T-helper 17 cell (primary cell): ENCODE results near the gene RPIA. TPM values are rescaled to one million over a fixed set of nuclear protein-coding genes. Genes with fewer than 3 reads are reported as not detected.
"Not testable (repeated sequence)": the region's sequence is repeated elsewhere in the genome, so short reads cannot be mapped to it uniquely, and the experiment has no call there.

Experiments
- ATAC-seq: fragments of 150-1000 bp; cut with Tn5 transposase; 2 replicates; pipeline ENCODE4 v1.10.0; 2021; ENCODE audit warnings: mild to moderate bottlenecking, moderate library complexity
- DNase-seq, 3 donors: peaks; one replicate each; pipeline versions ENCODE4 v3.0.0 to v3.0.0-alpha.2; 2020 to 2021
- H3K9me3 ChIP-seq: one replicate; pipeline ENCODE4 v1.7.0; 2013; ENCODE audit warnings: low read length, mild to moderate bottlenecking; ENCODE audit not compliant: control insufficient read depth, poor library complexity, severe bottlenecking
- H3K27ac Mint-ChIP-seq: one replicate; pipeline ENCODE4 v1.8.0; 2022; ENCODE audit warnings: mild to moderate bottlenecking, moderate library complexity, mixed read lengths
- H3K27me3 Mint-ChIP-seq: one replicate; pipeline ENCODE4 v1.8.0; 2022; ENCODE audit warnings: mixed read lengths
- H3K36me3 Mint-ChIP-seq: one replicate; pipeline ENCODE4 v1.8.0; 2022; ENCODE audit warnings: low read depth, mixed read lengths
- H3K4me1 Mint-ChIP-seq: one replicate; pipeline ENCODE4 v1.8.0; 2022; ENCODE audit warnings: mild to moderate bottlenecking, mixed read lengths
- H3K4me3 Mint-ChIP-seq: one replicate; pipeline ENCODE4 v1.8.0; 2022; ENCODE audit warnings: mild to moderate bottlenecking, moderate library complexity, mixed read lengths
- total RNA-seq, 4 donors: library from RNA in 2 of 4; stranded (reverse) in 2 of 4; gene quantifications; one replicate each; pipeline ENCODE4 v1.2.3 and lab custom pipeline; 2022 to 2026

The RPIA gene
- total RNA-seq, 2 donors from 2014 or later: 15.8 to 26.4 TPM

DNA sequence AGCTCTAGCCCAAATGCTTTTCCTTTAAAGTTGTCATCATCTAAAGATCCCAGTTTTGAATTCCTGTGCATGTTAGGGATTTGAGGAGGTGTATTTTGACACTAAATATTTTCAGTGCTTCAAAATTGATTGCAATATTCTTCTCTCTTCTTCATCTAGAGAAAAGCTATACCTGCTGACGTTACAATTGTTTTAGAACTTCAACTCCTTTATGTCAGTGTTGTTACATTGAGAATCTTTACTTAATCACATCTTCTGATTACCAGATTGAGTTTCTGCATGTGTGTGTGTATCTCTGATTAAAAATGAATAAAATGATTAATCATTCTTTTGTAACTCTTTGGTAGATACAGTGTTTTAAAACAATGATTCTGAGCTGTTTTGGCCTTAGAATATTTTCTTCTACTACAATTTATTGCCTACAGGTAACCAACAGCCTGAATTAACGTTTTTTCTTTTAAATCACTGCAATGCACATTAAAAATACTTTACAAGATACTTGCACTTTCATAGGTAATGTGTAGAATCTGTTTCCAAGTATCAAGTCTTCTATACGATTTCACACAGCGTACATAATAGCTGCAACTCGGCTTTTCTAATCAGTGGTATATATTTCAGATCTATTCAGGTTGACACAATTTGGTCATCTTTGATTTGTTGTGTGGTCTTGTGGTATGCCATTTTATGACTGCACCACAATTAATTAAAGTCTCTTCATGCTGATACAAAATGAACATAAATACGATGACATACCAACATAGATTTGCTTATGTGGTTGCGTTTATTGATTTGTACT lies 82.0 kb downstream of the RPIA start:
- not testable (repeated sequence) for H3K4me1 Mint-ChIP-seq, H3K27ac Mint-ChIP-seq, ATAC-seq

DNA sequence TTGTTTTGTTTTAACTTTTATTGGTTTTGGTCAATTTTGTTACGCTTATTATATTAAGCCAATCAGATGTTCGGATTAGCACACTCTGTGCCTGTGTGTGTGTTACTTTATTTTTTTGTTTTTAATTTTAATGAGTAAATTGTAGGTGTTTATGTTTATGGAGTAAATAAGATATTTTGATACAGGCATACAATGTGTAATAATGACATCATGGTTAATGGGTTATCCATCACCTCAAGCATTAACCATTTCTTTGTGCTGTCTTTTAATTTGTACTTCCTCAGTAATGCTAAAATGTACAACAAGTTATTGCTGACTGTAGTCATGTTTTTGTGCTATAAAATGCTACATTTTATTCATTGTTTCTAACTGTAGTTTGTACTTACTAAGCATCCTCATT lies 97.7 kb downstream of the RPIA start:
- H3K4me1 Mint-ChIP-seq, H3K4me3 Mint-ChIP-seq: not testable (repeated sequence)
- H3K27me3 Mint-ChIP-seq: peaks cover 29% of the 10 kb centered on the region

More for the DNA sequence above, 82.0 kb downstream of the RPIA start:
- not testable (repeated sequence) for H3K36me3 Mint-ChIP-seq, H3K9me3 ChIP-seq, H3K4me3 Mint-ChIP-seq, DNase-seq
- H3K27me3 Mint-ChIP-seq: peaks cover 12% of the 10 kb centered on the region

DNA sequence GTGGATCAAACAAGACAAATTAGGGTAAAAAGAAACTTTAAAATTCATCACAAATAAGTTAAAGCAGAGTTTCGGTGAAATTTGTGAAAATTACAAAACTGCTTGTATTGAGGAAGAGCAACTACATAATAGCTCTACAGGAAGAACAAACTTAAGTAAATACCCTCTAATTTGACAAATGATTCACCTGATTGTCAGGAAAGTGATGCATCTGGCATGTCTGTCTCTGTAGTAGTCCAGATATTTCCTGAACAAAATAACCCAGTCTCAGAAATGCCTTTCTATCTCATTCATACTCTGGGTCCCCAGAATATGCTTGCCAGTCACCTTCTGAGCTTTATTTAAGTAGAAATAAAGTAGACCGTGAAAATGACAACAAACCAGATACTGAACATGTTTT lies 104.5 kb downstream of the RPIA start:
- not testable (repeated sequence) for H3K9me3 ChIP-seq, H3K27ac Mint-ChIP-seq, H3K4me1 Mint-ChIP-seq, H3K36me3 Mint-ChIP-seq, ATAC-seq, DNase-seq, H3K4me3 Mint-ChIP-seq
- H3K27me3 Mint-ChIP-seq: peaks cover 15% of the 10 kb centered on the region

More for the DNA sequence above, 97.7 kb downstream of the RPIA start:
- not testable (repeated sequence) for ATAC-seq, H3K36me3 Mint-ChIP-seq, H3K9me3 ChIP-seq, DNase-seq, H3K27ac Mint-ChIP-seq

DNA sequence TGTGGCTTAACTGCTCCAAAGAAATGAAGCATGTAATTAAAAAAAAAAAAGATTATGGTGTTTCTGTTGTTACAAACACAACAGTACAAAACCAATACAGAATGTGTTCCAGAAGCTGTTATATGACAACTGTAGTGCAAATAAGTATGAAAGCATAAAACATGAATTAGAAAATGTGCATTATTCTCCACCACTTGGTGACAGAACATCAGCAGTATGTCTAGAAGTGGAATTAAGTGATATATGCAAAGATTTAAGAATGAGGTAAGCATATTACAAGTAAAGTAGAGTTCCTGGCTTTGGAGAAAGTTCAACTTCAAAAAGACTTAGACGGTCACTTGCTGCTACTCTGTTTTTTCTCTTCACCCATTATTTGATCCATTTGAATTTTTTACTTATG lies 105.0 kb downstream of the RPIA start:
- DNase-seq, H3K4me3 Mint-ChIP-seq, ATAC-seq, H3K36me3 Mint-ChIP-seq, H3K4me1 Mint-ChIP-seq, H3K9me3 ChIP-seq, H3K27ac Mint-ChIP-seq: not testable (repeated sequence)
- H3K27me3 Mint-ChIP-seq: peaks cover 17% of the 10 kb centered on the region

DNA sequence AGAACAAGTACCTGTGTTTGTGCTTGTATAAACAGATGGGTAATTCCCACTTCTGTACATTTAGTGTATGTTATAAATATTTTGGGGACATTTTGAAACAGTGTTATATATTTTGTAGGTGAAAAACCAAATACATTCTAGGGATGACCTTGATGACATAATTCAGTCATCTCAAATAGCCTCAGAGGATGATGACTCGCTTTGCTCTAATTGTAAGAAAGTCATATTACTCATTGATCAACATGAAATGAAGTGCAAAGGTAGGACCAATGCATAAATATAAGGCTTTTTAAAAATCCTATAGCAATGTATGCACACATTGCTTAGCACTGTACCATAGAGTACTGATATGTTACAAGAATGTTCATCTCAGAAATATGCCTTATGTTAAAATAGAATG lies 105.7 kb downstream of the RPIA start:
- H3K4me3 Mint-ChIP-seq, ATAC-seq, H3K27ac Mint-ChIP-seq, H3K36me3 Mint-ChIP-seq, H3K4me1 Mint-ChIP-seq, DNase-seq, H3K9me3 ChIP-seq: not testable (repeated sequence)
- H3K27me3 Mint-ChIP-seq: peaks cover 22% of the 10 kb centered on the region

Other genes with a start within 250 kb of the RPIA start
- not detected for gene FOXI3, start 239.0 kb upstream of the RPIA start, total RNA-seq
- gene EIF2AK3, start 64.2 kb upstream of the RPIA start, total RNA-seq: 10 to 100 TPM; 34.9 to 38.3 TPM